GM12878 (cell line): ENCODE results near the gene HES7. TPM values are rescaled to one million over a fixed set of nuclear protein-coding genes. Genes with fewer than 3 reads are reported as not detected.

Source experiments
- ATAC-seq: fragments of 200-7000 bp; cut with Tn5 transposase; 3 replicates; pipeline ENCODE4 v1.9.1; 2020; ENCODE audit warnings: mild to moderate bottlenecking, moderate library complexity
- BruUV-seq: library from RNA; stranded (reverse); fragments of 400-500 nt; replicated peaks from 2 replicates; lab custom pipeline; 2021; lab: Mats Ljungman, UMichigan
- CTCF ChIA-PET: fragments of 300-600 bp; sonication (Branson Sonifier 250); formaldehyde crosslinking; extraction: SDS; loops from one replicate; lab custom pipeline; 2021; ENCODE audit warnings: inconsistent platforms; lab: Yijun Ruan, JAX
- POLR2A ChIA-PET: fragments of 350-600 bp; formaldehyde crosslinking; extraction: SDS; loops from one replicate; lab custom pipeline; 2021; ENCODE audit warnings: inconsistent platforms; lab: Charles Lee
- RAD21 ChIA-PET: fragments of 300-600 bp; sonication (Branson Sonifier 250); formaldehyde crosslinking; loops from one replicate; lab custom pipeline; 2023; ENCODE audit warnings: antibody characterized with exemption; ENCODE audit not compliant: unreplicated experiment; lab: Charles Lee
- SMC1A ChIA-PET: fragments of 300-600 bp; sonication (Branson Sonifier 250); formaldehyde crosslinking; loops from one replicate; lab custom pipeline; 2023; ENCODE audit not compliant: unreplicated experiment, uncharacterized antibody; lab: Charles Lee
- DNase-seq: peaks from one replicate; pipeline ENCODE4 v3.0.0-alpha.2; 2011; ENCODE audit warnings: low read depth, low spot score
- FAIRE-seq: peaks from 3 replicates; lab custom pipeline; 2011; peaks lifted over from hg19 to GRCh38; lab: Jason Lieb, UNC
- H2AFZ ChIP-seq: 2 replicates; pipeline ENCODE4 v1.6.0; 2011; ENCODE audit warnings: low read depth, low read length, control low read depth; ENCODE audit not compliant: control insufficient read depth
- H3K27ac ChIP-seq: 2 replicates; pipeline ENCODE4 v1.5.1; 2011; ENCODE audit warnings: control low read depth; ENCODE audit not compliant: control insufficient read depth, insufficient read depth
- H3K27me3 ChIP-seq, 2 experiments: replicated peaks in 1 of 2; 2 replicates each; pipeline versions ENCODE4 v1.6.0 to v1.6.1; 2011; ENCODE audit warnings: low read length in 1 of 2; ENCODE audit not compliant: control insufficient read depth in 2 of 2, insufficient read depth in 2 of 2
- H3K36me3 ChIP-seq, 2 experiments: 2 replicates each; pipeline ENCODE4 v1.5.1; 2011; ENCODE audit warnings: low read length in 1 of 2; ENCODE audit not compliant: control insufficient read depth in 2 of 2, insufficient read depth in 2 of 2
- H3K4me1 ChIP-seq: 2 replicates; pipeline ENCODE4 v1.6.1; 2011; ENCODE audit warnings: mild to moderate bottlenecking, low read length, moderate library complexity, mixed read lengths; ENCODE audit not compliant: control insufficient read depth, insufficient read depth
- H3K4me2 ChIP-seq: 2 replicates; pipeline ENCODE4 v1.6.0; 2011; ENCODE audit warnings: control low read depth; ENCODE audit not compliant: control insufficient read depth, insufficient read depth
- H3K4me3 ChIP-seq: fragments of 200-600 bp; sonication (generic); 2 replicates; pipeline ENCODE4 v1.5.1; 2016
- H3K79me2 ChIP-seq: 2 replicates; pipeline ENCODE4 v1.6.0; 2011; ENCODE audit warnings: low read length; ENCODE audit not compliant: control insufficient read depth, insufficient read depth
- H3K9ac ChIP-seq: 2 replicates; pipeline ENCODE4 v1.8.0; 2011; ENCODE audit warnings: low read length, control low read depth, mixed read lengths; ENCODE audit not compliant: control insufficient read depth, insufficient read depth
- H3K9me3 ChIP-seq: replicated peaks from 3 replicates; pipeline ENCODE4 v1.5.1; 2011; ENCODE audit warnings: mild to moderate bottlenecking, low read length; ENCODE audit not compliant: control insufficient read depth, insufficient read depth
- H4K20me1 ChIP-seq: 2 replicates; pipeline ENCODE4 v1.6.0; 2011; ENCODE audit not compliant: control insufficient read depth, insufficient read depth
- CEBPB ChIP-seq, 2 experiments: fragments of 150-350 bp in 1 of 2; IDR thresholded peaks; 2 replicates each; pipeline ENCODE4 v1.6.1; 2012 to 2014; ENCODE audit warnings: low read depth in 2 of 2, low read length in 2 of 2, borderline replicate concordance in 1 of 2, inconsistent platforms in 1 of 2
- DPF2 ChIP-seq: fragments of 450-650 bp; IDR thresholded peaks from 2 replicates; pipeline ENCODE4 v1.6.1; 2017; ENCODE audit warnings: mild to moderate bottlenecking
- ESRRA ChIP-seq: IDR thresholded peaks from 2 replicates; pipeline ENCODE4 v1.6.1; 2012; ENCODE audit warnings: mild to moderate bottlenecking, low read length, improper control_type of control experiment
- HDGF ChIP-seq: fragments of 450-650 bp; IDR thresholded peaks from 2 replicates; pipeline ENCODE4 v1.6.1; 2016; ENCODE audit warnings: antibody characterized with exemption
- MTA3 ChIP-seq: IDR thresholded peaks from 2 replicates; pipeline ENCODE4 v1.6.1; 2012; ENCODE audit warnings: low read length, inconsistent platforms, borderline replicate concordance
- NFYA ChIP-seq: IDR thresholded peaks from 2 replicates; pipeline ENCODE4 v1.6.1; 2011; ENCODE audit warnings: low read depth, mild to moderate bottlenecking, low read length, improper control_type of control experiment, borderline replicate concordance
- RAD21 ChIP-seq: IDR thresholded peaks from 2 replicates; pipeline ENCODE4 v1.6.1; 2011; ENCODE audit warnings: mild to moderate bottlenecking, low read depth, low read length, moderate library complexity; ENCODE audit not compliant: insufficient read depth
- RUNX3 ChIP-seq: IDR thresholded peaks from 2 replicates; pipeline ENCODE4 v1.6.1; 2012; ENCODE audit warnings: low read length, inconsistent platforms
- SMC3 ChIP-seq: IDR thresholded peaks from 2 replicates; pipeline ENCODE4 v1.6.1; 2011; ENCODE audit warnings: low read length, improper control_type of control experiment, borderline replicate concordance
- SREBF1 ChIP-seq: IDR thresholded peaks from 2 replicates; pipeline ENCODE4 v1.6.1; 2012; ENCODE audit warnings: mild to moderate bottlenecking, low read length
- TCF12 ChIP-seq: IDR thresholded peaks from 2 replicates; pipeline ENCODE4 v1.6.1; 2011; ENCODE audit warnings: low read depth, mild to moderate bottlenecking, low read length
- ZNF207 ChIP-seq: fragments of 450-650 bp; IDR thresholded peaks from 2 replicates; pipeline ENCODE4 v1.6.1; 2014; ENCODE audit warnings: antibody characterized with exemption, mild to moderate bottlenecking, borderline replicate concordance
- WGBS: methylation state at CpG from one replicate; pipeline ENCODE4 v1.1.6; 2016; ENCODE audit warnings: low lambda C conversion rate; ENCODE audit not compliant: insufficient replicate concordance, insufficient coverage; ENCODE audit errors: missing lambda C conversion rate; 5-methylcytosine and 5-hydroxymethylcytosine counted together
- in situ Hi-C: fragments of 300-500 bp; cut with MboI; formaldehyde crosslinking; loops from 9 replicates; pipeline ENCODE4 v1.14.3; 2018; ENCODE audit warnings: mixed read lengths
- intact Hi-C: fragments of 100-400 bp; cut with micrococcal nuclease; formaldehyde crosslinking; loops from one replicate; pipeline ENCODE4 v1.14.2; 2022; ENCODE audit not compliant: unreplicated experiment
- polyA plus RNA-seq, 11 experiments: library from polyadenylated mRNA; depleted of rRNA in 4 of 11; unstranded in 6 of 11; stranded (reverse) in 5 of 11; fragments of >200 nt; fragmentation: Nextera tagmentation in 4 of 11; fragmentation: Illumina TruSeq in 1 of 11; extraction: Ambion mirVana in 4 of 11; extraction: Trizol in 1 of 11; gene quantifications; 1 replicate in 1 of 11; 2 replicates in 10 of 11; pipeline versions ENCODE4 v1.2.1 to v1.2.3, GENCODE V29; 2011 to 2016; ENCODE audit warnings: inconsistent platforms in 2 of 11, missing spikeins in 2 of 11, low read depth in 1 of 11
- total RNA-seq, 4 experiments: library from RNA; depleted of rRNA in 3 of 4; stranded (reverse); fragments of >200 nt in 3 of 4; fragmentation: Illumina TruSeq in 1 of 4; extraction: Trizol in 1 of 4; gene quantifications; 2 replicates each; pipeline versions ENCODE4 v1.2.1 to v1.2.3, GENCODE V29; 2013 to 2021
- TF ChIP-seq, protein P1 (sequence below): IDR thresholded peaks from 2 replicates; pipeline ENCODE4 v1.6.1; 2011; ENCODE audit warnings: borderline replicate concordance, low read depth, mild to moderate bottlenecking, moderate library complexity, mixed read lengths, low read length; ENCODE audit not compliant: insufficient read depth; ENCODE audit errors: extremely low read length
- TF ChIP-seq, protein P2 (sequence below): fragments of 450-650 bp; IDR thresholded peaks from 2 replicates; pipeline ENCODE4 v1.6.1; 2016; ENCODE audit warnings: mild to moderate bottlenecking

The HES7 gene
- total and polyA plus RNA-seq, 10 of the 15 experiments (the other 5 are each of a cell fraction or from before 2014, with no cell fraction given): 0.07 to 1.3 (median 0.63) TPM; not detected in 4

DNA sequence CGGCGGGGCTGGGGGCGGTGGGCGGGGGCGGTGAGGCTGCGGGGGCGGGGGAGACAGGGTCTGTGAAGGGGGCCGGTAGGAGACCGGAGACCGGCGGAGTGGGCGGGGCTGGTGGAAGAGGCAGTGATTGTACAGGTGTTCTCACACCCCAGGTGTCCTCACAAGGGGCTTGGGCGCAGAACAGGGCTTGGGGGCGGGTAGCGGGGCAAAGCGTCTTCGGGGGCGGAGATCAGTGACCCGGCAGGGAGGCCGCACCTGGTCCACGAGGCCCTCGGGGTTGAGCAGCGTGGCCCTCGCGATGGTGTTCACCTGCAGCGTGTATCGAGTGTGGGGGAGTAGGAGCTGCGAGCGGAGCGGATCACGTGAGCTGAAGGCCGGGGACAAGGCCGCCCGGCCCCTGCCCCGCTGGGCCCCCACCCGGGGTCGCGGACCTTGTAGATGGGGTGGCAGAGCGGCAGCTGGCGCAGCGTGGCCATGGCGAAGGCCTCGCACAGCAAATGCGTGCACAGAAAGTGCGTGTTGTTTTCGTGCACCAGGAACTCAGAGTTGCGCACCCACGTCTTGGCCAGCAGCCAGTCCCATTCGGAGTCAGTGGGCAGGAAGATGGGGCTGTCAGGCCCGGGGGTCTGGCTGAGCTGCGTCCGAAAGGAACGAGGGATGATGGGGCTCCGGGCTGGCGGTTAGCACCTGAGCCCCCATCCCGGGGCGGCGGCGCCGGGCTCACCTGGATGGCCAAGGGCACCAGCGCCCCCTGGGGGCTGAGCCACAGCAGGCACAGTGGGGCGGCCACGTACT is 14.0 kb downstream of the HES7 start (continued):
- TF ChIP-seq, protein P1, sequence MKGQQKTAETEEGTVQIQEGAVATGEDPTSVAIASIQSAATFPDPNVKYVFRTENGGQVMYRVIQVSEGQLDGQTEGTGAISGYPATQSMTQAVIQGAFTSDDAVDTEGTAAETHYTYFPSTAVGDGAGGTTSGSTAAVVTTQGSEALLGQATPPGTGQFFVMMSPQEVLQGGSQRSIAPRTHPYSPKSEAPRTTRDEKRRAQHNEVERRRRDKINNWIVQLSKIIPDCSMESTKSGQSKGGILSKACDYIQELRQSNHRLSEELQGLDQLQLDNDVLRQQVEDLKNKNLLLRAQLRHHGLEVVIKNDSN: peak; percentile 63
- TF ChIP-seq RAD21: peak; percentile 66
- TF ChIP-seq SMC3: peak; percentile 87
- TF ChIP-seq NFYA: no peak
- TF ChIP-seq TCF12: 0 out of 2 replicates have a peak, but pooled peaks have one; percentile 14
- 0 out of 2 replicates have a peak, but pooled peaks have one; percentile 58 for TF ChIP-seq HDGF
- TF ChIP-seq RUNX3: 0 out of 2 replicates have a peak, but pooled peaks have one; percentile 28
- TF ChIP-seq DPF2: no peak
- TF ChIP-seq ZNF207: 0 out of 2 replicates have a peak, but pooled peaks have one; percentile 25
- TF ChIP-seq, all 136 proteins: peak for 14

DNA sequence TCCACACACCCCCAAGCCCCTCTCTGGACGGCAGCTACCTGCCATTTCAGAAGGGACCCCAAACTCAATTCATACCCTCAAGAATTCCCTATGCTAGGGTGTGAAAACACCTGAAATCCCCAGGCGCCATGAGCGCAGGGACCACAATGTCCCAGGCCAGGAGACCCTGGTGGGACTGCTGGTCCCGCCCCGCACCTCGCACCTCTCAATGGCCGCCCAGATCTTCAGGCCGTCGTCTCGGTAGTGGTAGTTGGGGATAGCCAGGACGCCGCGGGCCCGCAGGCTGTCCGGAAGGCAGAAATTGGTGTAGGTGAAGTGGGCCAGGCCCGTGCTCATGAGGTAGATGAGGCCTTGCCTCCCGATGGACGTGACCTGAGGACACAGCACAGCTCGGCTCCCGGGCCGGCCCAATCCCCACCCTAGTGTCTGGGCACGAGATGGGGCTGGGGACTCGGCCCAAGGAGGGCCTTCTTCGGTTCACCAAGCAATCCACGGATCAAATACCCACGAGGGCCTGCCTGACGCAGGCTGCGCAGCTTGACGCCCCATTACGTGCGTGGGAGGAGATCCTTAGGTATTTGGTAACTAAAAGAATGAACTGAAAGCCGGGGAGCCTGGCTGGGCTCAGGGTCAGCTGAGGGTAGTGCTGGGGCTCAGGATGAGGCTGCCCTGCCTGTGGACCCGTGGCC is 14.8 kb downstream of the HES7 start:
- no peak overlapping the region for H3K4me2 ChIP-seq
- no peak for ATAC-seq
- TF ChIP-seq NFYA: no peak
- no peak for TF ChIP-seq MTA3
- TF ChIP-seq ESRRA: no peak
- TF ChIP-seq, protein P2, sequence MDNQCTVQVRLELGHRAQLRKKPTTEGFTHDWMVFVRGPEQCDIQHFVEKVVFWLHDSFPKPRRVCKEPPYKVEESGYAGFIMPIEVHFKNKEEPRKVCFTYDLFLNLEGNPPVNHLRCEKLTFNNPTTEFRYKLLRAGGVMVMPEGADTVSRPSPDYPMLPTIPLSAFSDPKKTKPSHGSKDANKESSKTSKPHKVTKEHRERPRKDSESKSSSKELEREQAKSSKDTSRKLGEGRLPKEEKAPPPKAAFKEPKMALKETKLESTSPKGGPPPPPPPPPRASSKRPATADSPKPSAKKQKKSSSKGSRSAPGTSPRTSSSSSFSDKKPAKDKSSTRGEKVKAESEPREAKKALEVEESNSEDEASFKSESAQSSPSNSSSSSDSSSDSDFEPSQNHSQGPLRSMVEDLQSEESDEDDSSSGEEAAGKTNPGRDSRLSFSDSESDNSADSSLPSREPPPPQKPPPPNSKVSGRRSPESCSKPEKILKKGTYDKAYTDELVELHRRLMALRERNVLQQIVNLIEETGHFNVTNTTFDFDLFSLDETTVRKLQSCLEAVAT: no peak
- no peak for TF ChIP-seq SREBF1
- TF ChIP-seq CEBPB (IDR thresholded peaks at IDR 0.05; ENCODE audit: borderline replicate concordance in 1 of 2, low read depth in 2 of 2, low read length in 2 of 2): no peak
- ChIA-PET POLR2A (no interaction called here), CTCF (interaction anchor here (1.0 to 14.3 kb wide), 15 partner anchors 9 to 91 kb away, joined by 3 to 189 read pairs (median 13); partner anchors contain the start of genes ALOX12B and ALOXE3), RAD21 (interaction anchor here (1.6 to 2.4 kb wide), 4 partner anchors 10 to 35 kb away, joined by 4 to 11 read pairs (median 9); partner anchors contain the start of gene ALOXE3), SMC1A (interaction anchor here (1.2 to 1.9 kb wide), 3 partner anchors 18 to 51 kb away, joined by 4 to 8 read pairs (median 5); no protein-coding TSS in a partner anchor)
- DNase-seq: no peak
- FAIRE-seq: no peak
- H3K9me3 ChIP-seq: no peaks in the 10 kb centered on the region
- H3K27me3 ChIP-seq: no peaks in the 10 kb centered on the region; a peak in 2 of 4 replicates
- no peaks in the 10 kb centered on the region for H4K20me1 ChIP-seq
- no peaks in the 10 kb centered on the region for H3K36me3 ChIP-seq
- BruUV-seq: no TSS peak
- in situ Hi-C loops: no loop called here
- H3K79me2 ChIP-seq: no peaks in the 10 kb centered on the region
- no peak overlapping the region for H3K27ac ChIP-seq
- WGBS: 68% methylated on average over 31 of the region's 33 CpGs
- no peak overlapping the region for H3K9ac ChIP-seq
- peaks cover 4% of the 10 kb centered on the region for H3K4me1 ChIP-seq
- intact Hi-C loops: no loop called here
- H2AFZ ChIP-seq: no peak overlapping the region
- H3K4me3 ChIP-seq: no peak overlapping the region
